LoVo (cell line): ENCODE data around the gene UNC5B.
"Not testable (repeated sequence)": the region's sequence is repeated elsewhere in the genome, so short reads cannot be mapped to it uniquely, and the experiment has no call there.

ENCODE experiments used
- DNase-seq: peaks from one replicate; pipeline ENCODE4 v3.0.0-alpha.2; 2016; ENCODE audit warnings: low spot score

The UNC5B gene

GRCh38 chr10:71282323-71282680 lies 69.9 kb downstream of the UNC5B start:
- no peak for DNase-seq

DNA sequence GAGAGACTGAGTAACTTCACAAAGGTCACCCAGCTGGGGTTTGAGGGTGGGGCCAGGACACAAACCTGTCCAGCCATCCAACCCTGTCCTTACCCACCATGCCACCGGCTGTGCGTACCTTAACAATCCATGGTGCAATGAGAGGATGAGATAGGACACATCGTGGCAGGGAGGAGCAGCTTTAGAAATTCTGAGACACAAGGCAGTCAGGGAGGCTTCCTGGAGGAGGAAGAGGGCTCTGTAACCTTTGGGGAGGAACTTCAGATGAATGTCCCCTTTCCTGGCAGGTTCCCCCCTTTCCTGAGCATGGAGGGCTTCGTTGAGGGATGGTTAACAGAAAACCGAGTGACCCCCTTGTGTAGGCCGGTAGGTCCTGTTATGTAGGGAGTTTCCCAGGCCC lies 71.0 kb downstream of the UNC5B start:
- DNase-seq = no peak

DNA sequence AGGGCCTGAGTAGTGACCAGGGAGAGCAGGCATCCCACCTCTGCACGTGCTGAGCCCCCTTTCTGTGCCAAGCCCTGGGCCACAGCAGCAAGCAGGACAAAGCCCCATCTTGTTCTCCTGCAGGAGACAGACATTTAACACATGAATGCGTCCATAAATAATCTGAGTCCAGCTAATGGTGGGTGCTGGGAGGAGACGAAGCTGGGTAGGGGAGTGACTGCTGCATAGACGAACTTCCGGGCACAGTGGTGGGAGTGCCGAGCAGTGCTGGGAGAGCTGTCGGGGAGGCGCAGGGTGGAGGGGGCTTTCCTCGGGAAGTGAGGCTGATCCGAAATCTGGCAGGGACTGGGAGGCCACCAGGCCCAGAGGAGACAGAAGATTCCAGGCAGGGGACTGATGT lies 71.5 kb downstream of the UNC5B start:
- no peak for DNase-seq

DNA sequence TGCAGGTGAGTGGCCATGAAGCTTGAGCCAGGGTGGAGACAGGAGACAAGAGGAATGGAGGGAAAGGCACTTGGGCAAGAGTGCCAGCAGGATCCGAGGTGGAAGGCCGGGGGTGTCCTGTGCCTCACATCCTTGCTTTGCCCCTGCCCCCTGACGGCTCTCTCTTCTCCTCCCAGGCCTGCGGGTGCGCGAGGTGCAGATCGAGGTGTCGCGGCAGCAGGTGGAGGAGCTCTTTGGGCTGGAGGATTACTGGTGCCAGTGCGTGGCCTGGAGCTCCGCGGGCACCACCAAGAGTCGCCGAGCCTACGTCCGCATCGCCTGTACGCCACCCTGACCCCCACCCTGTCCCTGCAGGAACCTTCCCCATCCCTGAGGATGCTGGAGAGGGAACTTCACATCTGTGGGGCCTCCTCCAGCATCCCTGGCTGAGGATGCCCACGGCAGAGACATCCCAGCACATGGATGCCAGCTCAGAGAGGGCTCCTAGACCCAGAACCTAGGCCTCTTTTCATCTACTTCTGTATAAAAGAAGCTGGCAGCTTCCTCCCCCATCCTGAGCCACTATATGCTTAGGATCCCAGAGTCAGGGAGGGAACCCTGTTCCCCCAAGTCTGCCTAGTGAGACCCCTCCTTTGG lies 72.3 kb downstream of the UNC5B start:
- DNase-seq = no peak

- peak; percentile 23 for DNase-seq
Observed at GRCh38 chr10:71285180-71285545, 72.8 kb downstream of the UNC5B start.

DNA sequence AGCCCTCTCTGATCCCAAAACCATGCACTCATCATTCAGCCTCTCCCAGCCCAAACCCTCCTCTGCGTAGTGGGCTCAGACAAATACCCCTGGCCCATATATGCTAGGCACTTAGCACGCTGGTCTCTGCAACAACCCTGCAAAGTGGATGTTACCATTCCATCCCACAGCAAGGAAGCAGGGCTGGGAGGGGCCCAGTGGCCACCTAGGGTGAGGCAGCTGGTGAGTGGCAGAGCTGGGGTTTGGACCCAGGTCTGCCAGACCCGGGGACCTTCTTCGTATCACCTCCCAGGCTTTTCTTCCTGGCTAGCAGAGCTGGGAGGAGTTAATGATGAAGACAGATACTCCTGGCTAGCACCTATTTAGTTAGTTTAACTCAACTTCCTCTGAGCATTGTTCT lies 73.6 kb downstream of the UNC5B start:
- no peak for DNase-seq

DNA sequence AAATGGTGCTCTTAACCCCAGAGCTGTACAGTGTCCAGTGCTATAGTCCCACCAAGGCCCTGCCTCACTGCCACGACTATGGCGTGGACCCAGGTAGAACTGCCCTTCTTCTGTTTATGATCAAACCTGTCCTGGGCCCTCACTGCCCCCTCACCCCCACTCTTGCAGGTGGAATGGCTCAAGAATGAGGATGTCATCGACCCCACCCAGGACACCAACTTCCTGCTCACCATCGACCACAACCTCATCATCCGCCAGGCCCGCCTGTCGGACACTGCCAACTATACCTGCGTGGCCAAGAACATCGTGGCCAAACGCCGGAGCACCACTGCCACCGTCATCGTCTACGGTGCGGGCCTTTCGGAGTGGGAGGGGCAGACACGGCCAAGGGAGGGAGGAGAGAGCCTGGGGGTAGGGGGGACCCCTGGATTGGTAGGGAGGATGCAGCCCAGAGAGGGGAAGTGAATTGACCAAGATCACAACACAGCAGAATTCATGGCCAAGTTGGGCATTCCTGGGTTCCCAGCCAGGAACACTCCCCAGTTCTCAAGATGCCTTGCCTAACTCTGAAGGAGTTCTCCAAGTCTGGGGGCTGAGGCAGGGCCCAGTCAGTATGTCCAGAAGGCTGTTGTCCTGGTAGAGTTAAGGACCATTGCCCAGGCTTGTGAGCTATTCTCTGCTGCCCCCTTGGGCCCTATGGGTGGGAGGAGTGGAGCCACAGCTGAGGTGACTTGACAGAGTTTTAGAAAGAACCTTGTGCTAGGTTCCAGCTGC lies 74.3 kb downstream of the UNC5B start:
- DNase-seq = no peak

DNA sequence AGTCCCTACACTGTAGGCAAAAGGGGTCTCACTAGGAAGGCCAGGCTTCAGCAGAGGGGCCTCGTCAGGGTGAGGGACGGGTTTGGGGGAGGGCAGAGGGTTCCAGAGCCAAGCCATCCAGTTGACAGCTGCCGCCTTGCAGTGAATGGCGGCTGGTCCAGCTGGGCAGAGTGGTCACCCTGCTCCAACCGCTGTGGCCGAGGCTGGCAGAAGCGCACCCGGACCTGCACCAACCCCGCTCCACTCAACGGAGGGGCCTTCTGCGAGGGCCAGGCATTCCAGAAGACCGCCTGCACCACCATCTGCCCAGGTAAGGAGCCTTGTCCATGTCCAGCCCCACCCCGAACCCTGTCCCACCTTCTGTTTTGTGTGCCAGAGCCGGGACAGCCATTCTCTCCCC lies 75.1 kb downstream of the UNC5B start:
- no peak for DNase-seq

GRCh38 chr10:71288461-71288860 lies 76.1 kb downstream of the UNC5B start:
- no peak for DNase-seq

GRCh38 chr10:71289421-71290130 lies 77.2 kb downstream of the UNC5B start:
- DNase-seq = no peak

DNA sequence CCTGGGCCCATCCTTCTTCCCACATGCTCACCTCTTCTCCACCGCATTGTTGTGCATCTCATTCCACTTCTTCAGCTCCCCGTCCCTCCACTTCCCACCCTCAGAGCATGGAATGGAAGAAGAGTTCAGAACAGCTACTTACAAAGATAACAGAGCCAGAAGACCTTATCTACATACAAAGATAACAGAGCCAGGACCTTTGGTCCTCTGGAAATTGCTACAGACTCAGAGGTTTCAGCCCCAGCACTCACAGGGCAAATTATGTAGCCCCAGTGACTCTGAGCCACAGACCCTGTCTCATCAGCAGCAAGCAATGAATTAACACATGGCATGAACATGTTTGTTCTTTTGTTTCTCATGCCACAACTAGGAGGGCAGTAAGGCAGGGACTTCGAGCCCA lies 78.0 kb downstream of the UNC5B start:
- no peak for DNase-seq

DNA sequence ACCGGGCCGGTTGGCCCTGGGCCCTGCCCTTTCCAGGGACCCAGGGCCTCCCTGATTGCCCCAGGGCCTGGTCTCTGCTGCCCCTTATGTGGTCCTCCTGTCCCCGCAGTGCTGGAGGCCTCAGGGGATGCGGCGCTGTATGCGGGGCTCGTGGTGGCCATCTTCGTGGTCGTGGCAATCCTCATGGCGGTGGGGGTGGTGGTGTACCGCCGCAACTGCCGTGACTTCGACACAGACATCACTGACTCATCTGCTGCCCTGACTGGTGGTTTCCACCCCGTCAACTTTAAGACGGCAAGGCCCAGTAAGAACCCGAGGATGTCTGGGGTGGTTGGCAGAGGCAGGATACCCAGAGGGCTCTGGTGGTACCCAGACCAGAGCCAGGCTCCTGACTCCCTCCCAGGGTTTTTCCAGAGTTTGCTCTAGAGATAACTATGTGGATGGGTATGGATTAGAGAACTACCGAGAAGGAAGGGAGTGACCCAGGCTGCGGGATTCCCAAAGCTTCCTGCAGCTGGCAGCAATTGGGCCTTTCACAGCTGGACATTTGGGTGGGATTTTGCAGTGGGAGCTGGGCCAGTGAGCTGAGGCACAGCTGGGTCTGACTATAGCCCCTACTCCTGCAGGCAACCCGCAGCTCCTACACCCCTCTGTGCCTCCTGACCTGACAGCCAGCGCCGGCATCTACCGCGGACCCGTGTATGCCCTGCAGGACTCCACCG lies 78.6 kb downstream of the UNC5B start:
- no peak for DNase-seq

DNA sequence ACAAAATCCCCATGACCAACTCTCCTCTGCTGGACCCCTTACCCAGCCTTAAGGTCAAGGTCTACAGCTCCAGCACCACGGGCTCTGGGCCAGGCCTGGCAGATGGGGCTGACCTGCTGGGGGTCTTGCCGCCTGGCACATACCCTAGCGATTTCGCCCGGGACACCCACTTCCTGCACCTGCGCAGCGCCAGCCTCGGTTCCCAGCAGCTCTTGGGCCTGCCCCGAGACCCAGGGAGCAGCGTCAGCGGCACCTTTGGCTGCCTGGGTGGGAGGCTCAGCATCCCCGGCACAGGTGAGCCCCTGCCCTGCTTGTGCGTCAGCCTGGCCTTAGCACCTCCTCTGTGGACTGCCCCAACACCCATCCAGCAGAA lies 79.1 kb downstream of the UNC5B start:
- no peak for DNase-seq

DNA sequence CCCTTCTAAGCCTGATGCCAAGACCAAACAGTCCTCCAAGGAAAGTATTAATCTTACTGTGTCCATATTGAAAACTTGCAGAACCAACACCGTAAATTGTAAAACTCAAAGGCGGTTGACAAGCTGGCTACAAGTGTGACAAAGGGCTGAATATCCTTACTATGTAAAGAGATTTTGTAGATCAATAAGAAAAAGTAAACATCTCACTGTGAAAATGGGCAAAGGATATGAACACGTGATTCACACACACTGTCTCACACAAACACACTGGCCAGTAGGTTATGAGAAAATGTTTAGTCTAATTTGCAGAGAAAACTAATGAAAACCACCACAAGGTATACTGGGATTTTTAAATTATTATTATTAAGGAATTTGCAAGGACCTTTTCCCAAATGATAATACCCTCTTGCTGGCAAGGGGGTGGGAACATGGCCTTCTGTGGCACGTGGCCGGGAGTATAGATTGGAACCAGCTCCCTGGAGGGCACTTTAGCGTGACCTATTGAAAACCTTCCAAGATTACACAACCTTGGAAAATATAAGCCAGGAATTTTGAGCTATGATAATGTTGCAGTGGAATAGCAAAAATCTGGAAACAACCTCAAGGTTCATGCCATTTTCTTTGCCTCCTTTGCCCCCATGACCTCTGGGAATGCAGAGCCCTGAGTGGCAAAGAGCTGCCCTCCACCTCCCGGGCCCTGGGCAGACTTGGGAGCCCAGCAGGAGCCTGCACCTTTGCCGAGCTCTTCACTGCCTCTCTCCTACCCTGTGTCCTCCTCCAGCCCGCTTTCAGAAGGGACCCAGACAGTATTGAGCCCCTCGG lies 80.5 kb downstream of the UNC5B start:
- no peak for DNase-seq

DNA sequence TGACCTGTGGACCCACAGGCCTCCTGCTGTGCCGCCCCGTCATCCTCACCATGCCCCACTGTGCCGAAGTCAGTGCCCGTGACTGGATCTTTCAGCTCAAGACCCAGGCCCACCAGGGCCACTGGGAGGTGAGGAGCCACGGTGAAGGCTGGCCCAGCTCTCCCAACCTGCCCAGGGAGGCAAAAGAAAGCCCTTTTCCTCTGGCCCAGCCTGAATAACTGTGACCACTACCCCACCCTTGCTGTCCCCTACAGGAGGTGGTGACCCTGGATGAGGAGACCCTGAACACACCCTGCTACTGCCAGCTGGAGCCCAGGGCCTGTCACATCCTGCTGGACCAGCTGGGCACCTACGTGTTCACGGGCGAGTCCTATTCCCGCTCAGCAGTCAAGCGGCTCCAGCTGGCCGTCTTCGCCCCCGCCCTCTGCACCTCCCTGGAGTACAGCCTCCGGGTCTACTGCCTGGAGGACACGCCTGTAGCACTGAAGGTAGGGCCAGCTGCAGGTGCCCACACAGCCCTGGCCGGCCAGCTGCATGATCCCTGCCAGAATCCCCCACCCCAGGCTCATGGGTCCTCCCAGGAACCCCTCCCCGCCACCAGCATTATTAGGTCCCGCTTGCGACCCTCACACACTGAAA lies 81.2 kb downstream of the UNC5B start:
- no peak for DNase-seq

DNA sequence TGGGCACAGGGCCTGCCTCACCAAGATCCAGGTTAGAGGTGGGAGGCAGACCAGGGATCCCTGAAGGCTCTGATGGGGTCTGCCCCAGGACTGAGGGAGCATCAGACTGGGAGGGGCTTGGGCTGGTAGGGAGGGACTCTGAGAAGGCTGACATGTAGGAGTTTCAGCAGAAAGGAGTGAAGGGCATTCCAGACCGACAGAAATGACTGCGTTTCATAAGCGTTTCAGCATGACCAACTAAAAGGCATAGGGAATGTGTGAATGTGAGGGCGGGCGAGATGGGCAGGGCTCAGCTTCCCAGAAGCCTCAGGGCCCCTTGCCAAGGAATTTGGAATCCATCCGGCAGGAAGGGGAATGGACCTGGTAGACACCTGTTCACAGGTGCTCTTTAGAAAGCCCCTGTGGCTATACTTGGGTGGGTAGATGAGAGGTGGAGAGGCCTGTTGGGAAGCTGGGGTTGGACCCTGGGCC lies 81.8 kb downstream of the UNC5B start:
- no peak for DNase-seq

DNA sequence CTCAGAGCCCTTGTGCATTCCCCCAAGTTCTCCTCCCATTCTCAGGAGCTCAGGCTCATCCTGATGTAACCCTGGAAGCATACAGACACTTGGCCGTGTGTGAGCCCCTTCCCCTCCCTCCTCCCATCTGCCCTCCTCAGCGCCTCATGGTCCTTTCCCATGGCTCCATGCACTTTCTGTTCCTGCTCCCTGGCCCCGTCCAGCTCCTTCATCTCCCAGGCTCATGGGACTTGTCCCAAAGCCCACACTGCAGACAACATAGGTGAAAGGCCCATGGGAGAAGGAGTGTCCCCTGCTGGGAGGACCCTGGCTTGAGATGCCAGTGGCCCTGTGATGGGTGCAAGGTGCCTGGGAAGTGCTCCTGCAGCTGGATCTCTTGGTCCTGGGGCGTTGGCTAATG lies 82.5 kb downstream of the UNC5B start:
- no peak for DNase-seq

GRCh38 chr10:71295641-71296040 lies 83.3 kb downstream of the UNC5B start:
- DNase-seq = no peak

GRCh38 chr10:71296086-71296485 lies 83.7 kb downstream of the UNC5B start:
- DNase-seq = no peak

- DNase-seq = not testable (repeated sequence)
Observed at GRCh38 chr10:71296811-71297210, 84.4 kb downstream of the UNC5B start.

DNA sequence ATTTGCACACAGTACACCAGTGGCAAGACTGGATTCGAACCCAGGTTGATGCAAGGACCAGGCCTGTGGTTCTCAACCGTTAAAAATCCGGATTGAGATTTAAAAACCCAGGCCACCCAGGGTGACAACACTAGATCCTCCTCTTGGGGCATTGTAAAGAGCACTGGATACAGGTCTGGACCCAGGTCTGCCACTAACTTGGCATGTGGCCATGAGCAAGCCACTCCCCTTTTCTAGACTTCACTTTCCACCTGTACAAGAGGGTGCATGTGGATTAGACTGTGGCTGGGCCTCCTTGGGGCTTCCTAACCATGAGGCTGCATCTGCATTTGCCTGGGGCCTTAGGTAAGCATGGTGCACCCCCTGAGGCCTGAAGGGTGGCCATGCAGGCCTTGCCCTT lies 85.0 kb downstream of the UNC5B start:
- no peak for DNase-seq
